Body of pancreas (tissue), 4 donors: Measurements from ENCODE around the gene WDR26.

Experiments used
- POLR2A ChIP-seq, 3 donors: fragments of 450-650 bp; IDR thresholded peaks; one replicate each; pipeline ENCODE4 v1.6.1; 2016; ENCODE audit warnings: antibody characterized with exemption in 3 of 3, mild to moderate bottlenecking in 2 of 3
- TF ChIP-seq, protein P1 (sequence below), 7 experiments: fragments of 450-650 bp in 4 of 7; fragments of 200-600 bp in 3 of 7; sonication (generic) in 3 of 7; IDR thresholded peaks; one replicate each; pipeline ENCODE4 v1.5.1; 2016 to 2019; ENCODE audit warnings: antibody characterized with exemption in 7 of 7

DNA sequence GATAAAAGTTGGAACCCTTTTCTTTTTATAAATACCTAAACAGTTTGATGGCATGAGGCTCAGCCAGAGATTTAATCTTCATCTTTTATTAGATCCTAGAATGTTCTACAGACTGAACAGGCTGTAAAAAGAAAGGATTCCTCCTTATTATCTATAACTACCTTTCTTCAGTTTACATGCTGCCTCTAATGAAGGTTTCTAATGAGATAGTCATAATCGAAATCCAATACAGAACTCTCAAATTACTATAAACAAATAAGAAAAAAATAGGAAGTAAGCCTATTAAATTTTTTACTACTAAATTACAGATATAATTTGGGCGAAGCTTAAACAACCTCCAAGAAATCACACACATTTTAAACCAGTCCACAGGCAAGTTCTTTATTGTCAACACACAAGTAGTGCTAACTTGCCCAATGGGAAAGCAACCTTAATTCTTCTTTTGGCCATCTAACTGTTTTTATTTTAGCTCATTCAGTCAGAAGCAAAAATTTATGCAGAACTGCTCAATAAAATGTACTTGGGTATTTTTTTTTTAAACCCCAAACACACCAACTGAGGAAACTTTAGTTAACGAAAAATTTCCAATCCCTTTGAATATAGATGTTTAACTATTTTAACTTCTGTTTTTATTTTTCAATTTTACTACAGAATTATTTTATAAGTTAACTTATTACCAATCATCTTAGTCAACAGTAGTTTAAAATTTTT lies 4.8 kb downstream of the WDR26 start:
- TF ChIP-seq, protein P1, sequence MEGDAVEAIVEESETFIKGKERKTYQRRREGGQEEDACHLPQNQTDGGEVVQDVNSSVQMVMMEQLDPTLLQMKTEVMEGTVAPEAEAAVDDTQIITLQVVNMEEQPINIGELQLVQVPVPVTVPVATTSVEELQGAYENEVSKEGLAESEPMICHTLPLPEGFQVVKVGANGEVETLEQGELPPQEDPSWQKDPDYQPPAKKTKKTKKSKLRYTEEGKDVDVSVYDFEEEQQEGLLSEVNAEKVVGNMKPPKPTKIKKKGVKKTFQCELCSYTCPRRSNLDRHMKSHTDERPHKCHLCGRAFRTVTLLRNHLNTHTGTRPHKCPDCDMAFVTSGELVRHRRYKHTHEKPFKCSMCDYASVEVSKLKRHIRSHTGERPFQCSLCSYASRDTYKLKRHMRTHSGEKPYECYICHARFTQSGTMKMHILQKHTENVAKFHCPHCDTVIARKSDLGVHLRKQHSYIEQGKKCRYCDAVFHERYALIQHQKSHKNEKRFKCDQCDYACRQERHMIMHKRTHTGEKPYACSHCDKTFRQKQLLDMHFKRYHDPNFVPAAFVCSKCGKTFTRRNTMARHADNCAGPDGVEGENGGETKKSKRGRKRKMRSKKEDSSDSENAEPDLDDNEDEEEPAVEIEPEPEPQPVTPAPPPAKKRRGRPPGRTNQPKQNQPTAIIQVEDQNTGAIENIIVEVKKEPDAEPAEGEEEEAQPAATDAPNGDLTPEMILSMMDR (IDR thresholded peaks at IDR 0.05), result no peak
- no peak for TF ChIP-seq POLR2A (IDR thresholded peaks at IDR 0.05)
